ENCODE data around the gene PPFIBP2.

Gene PPFIBP2

DNA sequence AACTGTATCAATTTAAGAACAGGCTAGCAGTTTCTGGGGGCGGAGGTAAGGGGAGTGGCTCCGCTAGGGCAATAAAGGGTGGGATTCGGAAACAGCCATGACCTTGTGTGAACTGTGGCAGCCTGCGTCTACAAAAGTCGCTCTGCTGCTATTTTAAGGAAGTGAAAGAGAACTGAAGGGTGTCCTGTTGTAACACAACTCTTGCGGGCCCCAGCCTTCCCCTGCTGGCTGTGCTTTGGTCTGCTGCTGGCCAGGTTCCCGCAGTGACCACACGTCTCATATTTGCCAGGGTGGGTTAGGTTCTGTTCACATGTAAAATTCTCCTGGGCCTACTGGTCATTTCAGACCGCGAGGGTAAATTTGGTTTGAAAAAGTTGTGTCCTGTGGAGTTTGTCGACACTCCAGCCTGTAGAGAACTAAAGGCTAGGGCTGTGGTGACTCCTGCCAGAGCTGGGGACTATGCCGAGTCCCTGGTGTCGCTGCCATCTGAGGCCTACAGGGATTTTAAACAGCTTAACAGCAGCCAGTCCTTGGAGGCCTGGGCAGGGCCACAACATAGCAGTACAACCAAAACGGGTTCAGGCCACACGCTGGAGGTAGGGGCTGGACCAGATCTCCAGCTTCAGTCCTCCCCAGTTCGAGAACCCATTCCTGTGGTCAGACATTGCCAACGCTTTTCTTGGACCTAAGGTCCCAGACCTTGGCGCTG, 1.1 kb upstream of the PPFIBP2 start:
- TF ChIP-seq, protein P1, sequence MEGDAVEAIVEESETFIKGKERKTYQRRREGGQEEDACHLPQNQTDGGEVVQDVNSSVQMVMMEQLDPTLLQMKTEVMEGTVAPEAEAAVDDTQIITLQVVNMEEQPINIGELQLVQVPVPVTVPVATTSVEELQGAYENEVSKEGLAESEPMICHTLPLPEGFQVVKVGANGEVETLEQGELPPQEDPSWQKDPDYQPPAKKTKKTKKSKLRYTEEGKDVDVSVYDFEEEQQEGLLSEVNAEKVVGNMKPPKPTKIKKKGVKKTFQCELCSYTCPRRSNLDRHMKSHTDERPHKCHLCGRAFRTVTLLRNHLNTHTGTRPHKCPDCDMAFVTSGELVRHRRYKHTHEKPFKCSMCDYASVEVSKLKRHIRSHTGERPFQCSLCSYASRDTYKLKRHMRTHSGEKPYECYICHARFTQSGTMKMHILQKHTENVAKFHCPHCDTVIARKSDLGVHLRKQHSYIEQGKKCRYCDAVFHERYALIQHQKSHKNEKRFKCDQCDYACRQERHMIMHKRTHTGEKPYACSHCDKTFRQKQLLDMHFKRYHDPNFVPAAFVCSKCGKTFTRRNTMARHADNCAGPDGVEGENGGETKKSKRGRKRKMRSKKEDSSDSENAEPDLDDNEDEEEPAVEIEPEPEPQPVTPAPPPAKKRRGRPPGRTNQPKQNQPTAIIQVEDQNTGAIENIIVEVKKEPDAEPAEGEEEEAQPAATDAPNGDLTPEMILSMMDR (IDR thresholded peaks at IDR 0.05): no peak

DNA sequence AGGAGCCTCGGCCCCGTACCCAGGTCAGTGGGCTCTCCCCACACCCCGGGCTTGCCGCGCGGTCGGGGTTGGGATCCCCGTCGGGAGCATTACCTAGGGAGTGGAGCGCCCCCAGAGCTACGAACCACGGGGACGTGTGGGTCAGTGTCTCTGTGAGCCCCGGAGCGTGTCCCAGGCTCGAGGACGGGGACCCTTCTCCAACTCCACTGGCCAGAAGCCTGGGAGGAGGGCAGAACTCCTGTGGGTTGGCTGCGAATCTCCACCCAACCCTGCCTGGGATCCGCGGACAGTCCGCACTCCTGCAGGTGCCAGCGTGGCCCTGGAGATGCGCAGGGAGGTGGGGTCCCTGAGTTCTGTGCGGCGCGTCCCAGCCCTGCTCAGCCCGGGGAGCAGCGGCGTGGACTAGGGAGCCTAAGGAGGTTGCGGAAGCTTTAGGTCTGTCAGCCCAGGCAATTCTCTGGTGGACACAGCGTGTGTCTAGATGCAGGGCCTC, 346 bp downstream of the PPFIBP2 start:
- TF ChIP-seq, protein P1 (IDR thresholded peaks at IDR 0.05): no peak

DNA sequence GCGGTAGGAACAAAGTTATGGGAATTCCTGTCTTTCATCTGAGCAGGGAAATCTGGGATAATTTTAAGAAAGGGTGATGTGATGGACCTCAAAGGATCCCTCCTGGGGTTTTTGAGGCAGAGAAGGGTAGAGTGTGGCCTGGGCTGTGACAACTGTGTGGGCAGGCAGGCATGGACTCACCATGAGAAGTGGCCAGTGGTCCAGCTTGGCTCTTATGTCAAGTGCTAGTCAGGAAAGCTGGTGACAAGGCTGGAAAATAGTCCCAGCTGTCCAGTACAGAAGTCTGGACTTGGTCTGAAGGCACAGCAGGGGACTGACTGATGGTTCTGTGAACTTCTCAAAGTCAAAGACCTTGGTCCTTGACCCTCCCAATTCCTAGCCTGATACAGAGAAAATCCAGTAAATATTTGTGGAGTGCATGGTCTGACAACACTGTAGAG, 1.7 kb downstream of the PPFIBP2 start:
- TF ChIP-seq, protein P1 (IDR thresholded peaks at IDR 0.05): no peak

DNA sequence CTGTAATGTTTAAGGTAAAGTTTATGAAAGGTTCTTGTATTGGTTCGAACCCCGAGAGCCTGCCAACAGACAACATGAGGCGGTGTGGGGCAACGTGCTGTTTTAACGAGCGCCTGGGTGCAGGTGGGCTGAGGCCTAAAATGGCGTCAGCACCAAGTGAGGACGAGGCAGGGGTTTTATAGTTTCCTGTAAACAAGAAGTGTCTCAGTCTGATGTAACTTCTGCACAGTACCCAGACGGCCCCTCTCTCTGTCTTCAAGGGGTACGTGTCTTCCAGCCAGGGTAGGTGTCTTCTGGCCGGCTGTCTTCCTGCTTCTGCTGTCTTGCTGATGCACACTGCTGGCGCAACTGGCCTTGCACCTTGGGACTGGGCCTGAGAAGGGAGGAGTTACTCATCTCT, 2.7 kb downstream of the PPFIBP2 start:
- TF ChIP-seq, protein P1 (IDR thresholded peaks at IDR 0.05): no peak

DNA sequence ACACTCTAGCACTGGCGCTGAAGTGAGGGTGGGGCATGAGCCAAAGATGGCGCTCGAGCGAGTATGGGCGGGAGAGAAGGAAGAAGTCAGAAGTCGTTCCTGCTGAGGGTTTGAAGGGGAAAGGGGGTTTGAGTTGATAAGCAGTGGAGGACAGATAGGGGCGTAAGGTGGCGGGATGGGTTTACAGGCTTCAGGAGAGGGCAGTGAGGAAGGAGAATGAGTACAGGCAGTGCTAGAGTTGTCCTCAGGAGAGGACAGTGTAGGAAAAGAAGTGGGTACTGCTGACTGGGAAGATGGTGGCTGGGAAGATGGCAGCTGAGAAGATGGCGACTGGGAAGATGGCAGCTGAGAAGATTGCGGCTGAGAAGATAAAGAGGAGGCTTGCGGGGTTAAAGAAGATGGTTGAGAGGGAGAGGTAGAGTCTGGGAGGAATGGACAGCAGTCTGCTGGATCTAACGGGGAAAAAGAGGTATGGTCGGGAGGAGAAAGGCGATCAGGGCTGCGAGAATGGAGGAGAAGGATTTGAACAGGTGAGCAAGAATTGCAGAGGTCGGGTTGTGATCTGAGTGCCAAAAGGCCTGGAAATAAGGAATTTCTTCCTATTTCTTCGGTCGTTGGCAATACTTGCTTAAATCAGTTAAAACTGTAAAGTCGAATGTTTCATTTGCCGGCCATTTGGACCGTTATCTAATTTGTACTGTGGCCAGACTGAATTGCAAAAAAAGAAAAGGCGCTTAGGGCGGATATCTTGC, 5.2 kb downstream of the PPFIBP2 start:
- TF ChIP-seq, protein P1 (IDR thresholded peaks at IDR 0.05): no peak

DNA sequence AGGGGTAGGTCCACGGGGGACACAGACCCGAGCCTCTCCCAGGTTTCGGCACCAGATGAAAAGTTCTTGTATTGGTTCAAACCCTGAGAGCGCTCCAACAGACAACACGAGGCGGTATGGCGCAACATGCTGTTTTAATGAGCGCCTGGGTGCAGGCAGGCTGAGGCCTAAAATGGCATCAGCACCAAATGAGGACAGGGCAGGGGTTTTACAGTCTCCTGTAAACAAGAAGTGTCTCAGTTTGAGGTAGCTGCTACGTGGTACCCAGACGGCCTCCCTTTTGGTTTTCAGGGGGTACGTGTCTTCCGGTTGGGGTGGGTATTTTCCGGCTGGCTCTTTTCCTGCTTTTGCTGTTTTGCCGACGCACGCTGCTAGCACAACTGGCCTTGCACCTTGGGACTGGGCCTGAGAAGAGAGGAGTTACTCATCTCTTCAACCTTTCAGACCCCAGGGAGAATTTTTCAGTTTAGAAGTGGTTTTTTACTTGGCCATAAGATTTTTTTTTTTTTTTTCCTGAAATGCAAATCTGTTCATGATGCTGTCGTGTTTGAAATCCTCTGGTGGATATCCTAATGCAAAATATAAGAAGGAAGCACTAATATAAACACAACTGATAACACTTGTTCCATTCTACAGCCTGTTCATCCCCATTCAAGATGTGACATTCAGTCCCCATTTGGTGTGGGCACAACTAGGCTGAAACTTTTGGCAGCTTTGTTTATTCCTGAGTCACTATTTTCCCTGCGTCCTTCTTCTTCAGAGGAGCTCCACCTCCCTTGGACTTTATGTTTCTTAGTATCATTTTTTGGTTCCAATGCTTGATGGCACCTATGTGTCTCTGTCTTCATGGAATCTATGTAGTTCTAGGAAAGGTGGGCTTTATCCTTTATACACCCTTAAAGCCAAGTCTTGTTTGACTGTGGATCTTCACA, 6.5 kb downstream of the PPFIBP2 start:
- TF ChIP-seq, protein P1 (IDR thresholded peaks at IDR 0.05): no peak

DNA sequence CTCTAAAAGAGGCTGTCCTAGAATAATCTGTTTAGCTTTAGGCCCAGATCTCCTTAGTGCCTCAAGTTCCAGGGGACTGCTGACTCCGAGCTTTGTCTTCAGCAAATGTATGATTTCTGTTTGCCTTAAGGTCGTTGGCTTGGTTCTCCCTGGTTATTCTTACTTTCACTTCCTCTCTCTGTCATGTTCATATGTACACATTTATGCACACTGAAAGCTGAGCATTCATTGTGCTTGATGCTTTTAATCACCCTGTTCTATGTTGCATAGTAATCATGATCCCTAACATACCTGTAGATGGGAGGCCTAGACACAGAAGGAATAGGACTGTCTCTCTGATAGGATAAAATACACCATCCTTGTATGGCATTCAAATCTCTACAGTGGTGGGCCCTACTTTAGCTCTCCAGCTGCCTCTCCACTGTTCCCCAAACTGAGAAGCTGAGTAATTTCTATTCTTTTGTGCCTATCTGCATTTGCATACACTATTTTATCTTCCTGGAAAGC, 7.2 kb downstream of the PPFIBP2 start:
- TF ChIP-seq, protein P1 (IDR thresholded peaks at IDR 0.05): no peak

Measured in LNCAP (cell line).